ENCODE measurements around the gene ABHD10.

ABHD10 gene

DNA sequence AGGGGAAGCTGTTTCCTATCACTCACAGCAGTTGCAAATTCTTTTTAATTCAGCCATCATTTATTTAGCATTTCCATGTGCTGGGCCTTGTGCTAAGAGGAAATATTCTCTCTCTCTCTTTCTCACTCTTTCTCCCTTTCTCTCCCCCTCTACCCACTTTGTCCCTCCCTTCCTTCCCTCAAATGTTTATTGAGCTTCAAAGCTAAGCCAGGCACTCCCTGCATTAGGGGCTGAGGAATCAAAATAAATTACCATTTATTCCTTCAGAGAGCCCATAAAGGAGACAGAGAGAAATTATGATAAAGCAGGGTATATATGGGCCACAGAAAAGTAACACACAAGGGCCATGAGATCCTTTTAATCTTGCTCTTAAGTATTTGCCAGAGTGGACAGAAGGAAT lies 62.5 kb downstream of the ABHD10 start:
- TF ChIP-seq, protein P1, sequence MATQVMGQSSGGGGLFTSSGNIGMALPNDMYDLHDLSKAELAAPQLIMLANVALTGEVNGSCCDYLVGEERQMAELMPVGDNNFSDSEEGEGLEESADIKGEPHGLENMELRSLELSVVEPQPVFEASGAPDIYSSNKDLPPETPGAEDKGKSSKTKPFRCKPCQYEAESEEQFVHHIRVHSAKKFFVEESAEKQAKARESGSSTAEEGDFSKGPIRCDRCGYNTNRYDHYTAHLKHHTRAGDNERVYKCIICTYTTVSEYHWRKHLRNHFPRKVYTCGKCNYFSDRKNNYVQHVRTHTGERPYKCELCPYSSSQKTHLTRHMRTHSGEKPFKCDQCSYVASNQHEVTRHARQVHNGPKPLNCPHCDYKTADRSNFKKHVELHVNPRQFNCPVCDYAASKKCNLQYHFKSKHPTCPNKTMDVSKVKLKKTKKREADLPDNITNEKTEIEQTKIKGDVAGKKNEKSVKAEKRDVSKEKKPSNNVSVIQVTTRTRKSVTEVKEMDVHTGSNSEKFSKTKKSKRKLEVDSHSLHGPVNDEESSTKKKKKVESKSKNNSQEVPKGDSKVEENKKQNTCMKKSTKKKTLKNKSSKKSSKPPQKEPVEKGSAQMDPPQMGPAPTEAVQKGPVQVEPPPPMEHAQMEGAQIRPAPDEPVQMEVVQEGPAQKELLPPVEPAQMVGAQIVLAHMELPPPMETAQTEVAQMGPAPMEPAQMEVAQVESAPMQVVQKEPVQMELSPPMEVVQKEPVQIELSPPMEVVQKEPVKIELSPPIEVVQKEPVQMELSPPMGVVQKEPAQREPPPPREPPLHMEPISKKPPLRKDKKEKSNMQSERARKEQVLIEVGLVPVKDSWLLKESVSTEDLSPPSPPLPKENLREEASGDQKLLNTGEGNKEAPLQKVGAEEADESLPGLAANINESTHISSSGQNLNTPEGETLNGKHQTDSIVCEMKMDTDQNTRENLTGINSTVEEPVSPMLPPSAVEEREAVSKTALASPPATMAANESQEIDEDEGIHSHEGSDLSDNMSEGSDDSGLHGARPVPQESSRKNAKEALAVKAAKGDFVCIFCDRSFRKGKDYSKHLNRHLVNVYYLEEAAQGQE (IDR thresholded peaks at IDR 0.05; ENCODE audit: insufficient read depth in 1 of 2, low read depth in 2 of 2, low read length in 2 of 2) = no peak
- TF ChIP-seq TAF1 (IDR thresholded peaks at IDR 0.05; ENCODE audit: borderline replicate concordance, insufficient read depth, low read length) (no peak), SIN3A (IDR thresholded peaks at IDR 0.05; ENCODE audit: borderline replicate concordance, insufficient read depth, low read length) (no peak), POLR2AphosphoS5 (IDR thresholded peaks at IDR 0.05; ENCODE audit: low read depth, low read length) (no peak), FOXP2 (optimal IDR thresholded peaks at IDR 0.05; ENCODE audit: borderline replicate concordance, extremely low read depth, extremely low read length, insufficient read depth) (no peak)

DNA sequence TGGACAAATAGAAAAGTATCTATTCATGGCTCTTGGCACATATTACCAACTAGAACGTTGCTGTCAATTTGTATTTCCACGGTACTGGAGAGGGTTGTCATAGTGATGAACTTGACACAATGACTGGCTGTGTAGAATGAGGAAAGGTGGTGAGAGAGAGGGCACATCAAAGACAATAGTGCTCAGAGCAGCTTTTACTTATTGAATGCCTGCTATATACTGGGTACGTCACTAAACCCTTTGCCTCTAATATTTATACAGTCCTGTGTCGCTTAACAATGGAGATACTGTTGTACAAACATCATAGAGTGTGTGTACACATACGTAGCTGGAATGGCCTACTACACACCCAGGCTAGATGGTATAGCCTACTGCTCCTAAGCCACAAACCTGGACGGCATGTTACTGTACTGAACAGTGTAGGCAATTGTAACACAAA lies 64.0 kb downstream of the ABHD10 start:
- no peak for TF ChIP-seq SIN3A (IDR thresholded peaks at IDR 0.05; ENCODE audit: borderline replicate concordance, insufficient read depth, low read length)
- no peak for TF ChIP-seq TAF1 (IDR thresholded peaks at IDR 0.05; ENCODE audit: borderline replicate concordance, insufficient read depth, low read length)
- TF ChIP-seq, protein P1 (IDR thresholded peaks at IDR 0.05; ENCODE audit: insufficient read depth in 1 of 2, low read depth in 2 of 2, low read length in 2 of 2) = no peak
- TF ChIP-seq FOXP2 (optimal IDR thresholded peaks at IDR 0.05; ENCODE audit: borderline replicate concordance, extremely low read depth, extremely low read length, insufficient read depth) = no peak
- no peak for TF ChIP-seq POLR2AphosphoS5 (IDR thresholded peaks at IDR 0.05; ENCODE audit: low read depth, low read length)
